ENCODE data around the gene EFNA3.

Gene EFNA3

GRCh38 chr1:155078469-155079209 is at the start of gene EFNA3:
Gene EFNA3 (plus strand): TSS chr1:155078837. CDS start chr1:155078942, 105 bp downstream.
- no peaks in the 10 kb centered on the region for H3K36me3 Mint-ChIP-seq (ENCODE audit: low read depth)
- no peaks in the 10 kb centered on the region for H3K9me3 Mint-ChIP-seq
- H3K4me3 Mint-ChIP-seq = peak within 1 kb of the TSS; percentile 65
- no peak within 1 kb of the TSS for H3K27ac Mint-ChIP-seq
- H3K4me1 Mint-ChIP-seq (ENCODE audit: low read depth) = peaks cover 41% of the 10 kb centered on the region
- peaks cover 77% of the 10 kb centered on the region for H3K27me3 Mint-ChIP-seq
- intact Hi-C loops (cut with micrococcal nuclease) = no loop called here

GRCh38 chr1:155029513-155030242 is 49.0 kb upstream of the EFNA3 start:
- H3K4me1 Mint-ChIP-seq (ENCODE audit: low read depth) = peaks cover 25% of the 10 kb centered on the region
- H3K9me3 Mint-ChIP-seq = no peaks in the 10 kb centered on the region
- H3K27me3 Mint-ChIP-seq = peaks cover 21% of the 10 kb centered on the region
- no peak overlapping the region for H3K4me3 Mint-ChIP-seq
- intact Hi-C loops (cut with micrococcal nuclease) = no loop called here
- H3K36me3 Mint-ChIP-seq (ENCODE audit: low read depth) = no peaks in the 10 kb centered on the region
- H3K27ac Mint-ChIP-seq = peak overlapping the region; percentile 75

- H3K27me3 Mint-ChIP-seq = peaks cover 26% of the 10 kb centered on the region
- H3K4me3 Mint-ChIP-seq = no peak overlapping the region
Measured at GRCh38 chr1:155030243-155030795, 48.3 kb upstream of the EFNA3 start.

GRCh38 chr1:155030899-155031298 is 47.7 kb upstream of the EFNA3 start:
- Mint-ChIP-seq H3K4me1 (ENCODE audit: low read depth) (peaks cover 22% of the 10 kb centered on the region), H3K9me3 (no peaks in the 10 kb centered on the region), H3K36me3 (ENCODE audit: low read depth) (no peaks in the 10 kb centered on the region), H3K27me3 (peaks cover 26% of the 10 kb centered on the region), H3K27ac (no peak overlapping the region), H3K4me3 (no peak overlapping the region)
- intact Hi-C loops (cut with micrococcal nuclease) = no loop called here

More at GRCh38 chr1:155030243-155030795, 48.3 kb upstream of the EFNA3 start:
- peaks cover 20% of the 10 kb centered on the region for H3K4me1 Mint-ChIP-seq (ENCODE audit: low read depth)
- H3K9me3 Mint-ChIP-seq = no peaks in the 10 kb centered on the region
- intact Hi-C loops (cut with micrococcal nuclease) = no loop called here
- H3K36me3 Mint-ChIP-seq (ENCODE audit: low read depth) = no peaks in the 10 kb centered on the region
- no peak overlapping the region for H3K27ac Mint-ChIP-seq

- intact Hi-C loops (cut with micrococcal nuclease) = no loop called here
- no peaks in the 10 kb centered on the region for H3K36me3 Mint-ChIP-seq (ENCODE audit: low read depth)
- H3K4me1 Mint-ChIP-seq (ENCODE audit: low read depth) = peaks cover 37% of the 10 kb centered on the region
- no peak overlapping the region for H3K27ac Mint-ChIP-seq
- H3K9me3 Mint-ChIP-seq = no peaks in the 10 kb centered on the region
- H3K4me3 Mint-ChIP-seq = no peak overlapping the region
- peaks cover 33% of the 10 kb centered on the region for H3K27me3 Mint-ChIP-seq
Measured at GRCh38 chr1:155032886-155033285, 45.8 kb upstream of the EFNA3 start.

GRCh38 chr1:155033524-155033923 is 45.1 kb upstream of the EFNA3 start, which contains the start of the genes DCST1 and DCST2:
Gene DCST1 (plus strand): TSS chr1:155033824. CDS start chr1:155034037, 213 bp downstream.
Gene DCST2 (minus strand): TSS chr1:155033781. CDS start chr1:155033701, 80 bp downstream.
- H3K9me3 Mint-ChIP-seq = no peaks in the 10 kb centered on the region
- no peak within 1 kb of the TSS for H3K4me3 Mint-ChIP-seq
- H3K27ac Mint-ChIP-seq = no peak within 1 kb of the TSS
- H3K27me3 Mint-ChIP-seq = peaks cover 38% of the 10 kb centered on the region
- H3K4me1 Mint-ChIP-seq (ENCODE audit: low read depth) = peaks cover 38% of the 10 kb centered on the region
- H3K36me3 Mint-ChIP-seq (ENCODE audit: low read depth) = no peaks in the 10 kb centered on the region
- intact Hi-C loops (cut with micrococcal nuclease) = no loop called here

GRCh38 chr1:155034318-155035208 is 44.1 kb upstream of the EFNA3 start:
- Mint-ChIP-seq H3K9me3 (no peaks in the 10 kb centered on the region), H3K4me1 (ENCODE audit: low read depth) (peaks cover 38% of the 10 kb centered on the region), H3K27ac (no peak overlapping the region), H3K4me3 (no peak overlapping the region), H3K27me3 (peaks cover 42% of the 10 kb centered on the region), H3K36me3 (ENCODE audit: low read depth) (no peaks in the 10 kb centered on the region)
- intact Hi-C loops (cut with micrococcal nuclease) = no loop called here

GRCh38 chr1:155035936-155036335 is 42.7 kb upstream of the EFNA3 start:
- Mint-ChIP-seq H3K9me3 (no peaks in the 10 kb centered on the region), H3K4me1 (ENCODE audit: low read depth) (peaks cover 35% of the 10 kb centered on the region), H3K27ac (no peak overlapping the region), H3K36me3 (ENCODE audit: low read depth) (no peaks in the 10 kb centered on the region), H3K4me3 (no peak overlapping the region), H3K27me3 (peaks cover 44% of the 10 kb centered on the region)
- intact Hi-C loops (cut with micrococcal nuclease) = no loop called here

- Mint-ChIP-seq H3K36me3 (ENCODE audit: low read depth) (no peaks in the 10 kb centered on the region), H3K27me3 (peaks cover 46% of the 10 kb centered on the region), H3K4me1 (ENCODE audit: low read depth) (peaks cover 35% of the 10 kb centered on the region), H3K27ac (no peak overlapping the region), H3K9me3 (no peaks in the 10 kb centered on the region), H3K4me3 (no peak overlapping the region)
- intact Hi-C loops (cut with micrococcal nuclease) = no loop called here
Measured at GRCh38 chr1:155037043-155037442, 41.6 kb upstream of the EFNA3 start.

GRCh38 chr1:155037851-155038441 is 40.7 kb upstream of the EFNA3 start:
- no peak overlapping the region for H3K27ac Mint-ChIP-seq
- peaks cover 51% of the 10 kb centered on the region for H3K27me3 Mint-ChIP-seq
- peaks cover 35% of the 10 kb centered on the region for H3K4me1 Mint-ChIP-seq (ENCODE audit: low read depth)
- no peaks in the 10 kb centered on the region for H3K36me3 Mint-ChIP-seq (ENCODE audit: low read depth)
- no peak overlapping the region for H3K4me3 Mint-ChIP-seq
- no peaks in the 10 kb centered on the region for H3K9me3 Mint-ChIP-seq
- intact Hi-C loops (cut with micrococcal nuclease) = no loop called here

GRCh38 chr1:155038602-155039307 is 39.9 kb upstream of the EFNA3 start:
- Mint-ChIP-seq H3K4me3 (no peak overlapping the region), H3K4me1 (ENCODE audit: low read depth) (peaks cover 35% of the 10 kb centered on the region)

GRCh38 chr1:155039308-155039669 is 39.3 kb upstream of the EFNA3 start:
- intact Hi-C loops (cut with micrococcal nuclease) = no loop called here
- no peaks in the 10 kb centered on the region for H3K9me3 Mint-ChIP-seq
- no peaks in the 10 kb centered on the region for H3K36me3 Mint-ChIP-seq (ENCODE audit: low read depth)
- no peak overlapping the region for H3K27ac Mint-ChIP-seq
- H3K4me1 Mint-ChIP-seq (ENCODE audit: low read depth) = peaks cover 36% of the 10 kb centered on the region
- peaks cover 48% of the 10 kb centered on the region for H3K27me3 Mint-ChIP-seq
- no peak overlapping the region for H3K4me3 Mint-ChIP-seq

More at GRCh38 chr1:155038602-155039307, 39.9 kb upstream of the EFNA3 start:
- Mint-ChIP-seq H3K27ac (no peak overlapping the region), H3K36me3 (ENCODE audit: low read depth) (no peaks in the 10 kb centered on the region), H3K9me3 (no peaks in the 10 kb centered on the region), H3K27me3 (peaks cover 53% of the 10 kb centered on the region)
- intact Hi-C loops (cut with micrococcal nuclease) = no loop called here

Measured in dendritic cell treated with granulocyte-macrophage colony-stimulating factor and Interleukin-4, amounts not matched to agents 40 ng/mL and 50 ng/mL, for 4 days (primary cell).